ENCODE results near the gene ECHDC1. TPM values are rescaled to one million over a fixed set of nuclear protein-coding genes. Genes with fewer than 3 reads are reported as not detected.

Gene ECHDC1
- total RNA-seq, 1 experiment from 2014 or later: 102 TPM

DNA sequence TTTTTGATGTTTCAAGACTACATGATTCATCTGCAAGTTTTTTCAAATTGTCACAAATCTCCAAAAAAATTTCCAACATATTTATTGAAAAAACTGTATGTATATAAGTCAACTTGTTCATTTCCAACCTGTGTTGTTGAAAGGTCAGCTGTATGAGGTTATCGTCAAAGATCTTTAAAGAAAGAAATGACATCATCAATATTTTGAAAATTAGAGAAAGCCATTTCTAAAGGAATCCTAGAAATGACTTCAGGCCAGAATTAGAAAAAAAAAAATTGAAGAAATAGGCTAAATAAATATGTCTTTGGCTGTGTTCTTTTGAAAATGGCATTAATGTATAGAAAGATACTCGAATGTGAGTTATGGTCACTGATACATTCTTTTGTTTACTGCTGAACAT, 69.9 kb downstream of the ECHDC1 start:
- CTCF ChIA-PET: no interaction called here
- H3K4me1 ChIP-seq (ENCODE audit: insufficient read depth, low read length, poor library complexity, severe bottlenecking): peaks cover 9% of the 10 kb centered on the region
- TF ChIP-seq, protein P1, sequence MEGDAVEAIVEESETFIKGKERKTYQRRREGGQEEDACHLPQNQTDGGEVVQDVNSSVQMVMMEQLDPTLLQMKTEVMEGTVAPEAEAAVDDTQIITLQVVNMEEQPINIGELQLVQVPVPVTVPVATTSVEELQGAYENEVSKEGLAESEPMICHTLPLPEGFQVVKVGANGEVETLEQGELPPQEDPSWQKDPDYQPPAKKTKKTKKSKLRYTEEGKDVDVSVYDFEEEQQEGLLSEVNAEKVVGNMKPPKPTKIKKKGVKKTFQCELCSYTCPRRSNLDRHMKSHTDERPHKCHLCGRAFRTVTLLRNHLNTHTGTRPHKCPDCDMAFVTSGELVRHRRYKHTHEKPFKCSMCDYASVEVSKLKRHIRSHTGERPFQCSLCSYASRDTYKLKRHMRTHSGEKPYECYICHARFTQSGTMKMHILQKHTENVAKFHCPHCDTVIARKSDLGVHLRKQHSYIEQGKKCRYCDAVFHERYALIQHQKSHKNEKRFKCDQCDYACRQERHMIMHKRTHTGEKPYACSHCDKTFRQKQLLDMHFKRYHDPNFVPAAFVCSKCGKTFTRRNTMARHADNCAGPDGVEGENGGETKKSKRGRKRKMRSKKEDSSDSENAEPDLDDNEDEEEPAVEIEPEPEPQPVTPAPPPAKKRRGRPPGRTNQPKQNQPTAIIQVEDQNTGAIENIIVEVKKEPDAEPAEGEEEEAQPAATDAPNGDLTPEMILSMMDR (conservative IDR thresholded peaks at IDR 0.05; ENCODE audit: low read depth, low read length): no peak
- TF ChIP-seq EZH2 (IDR thresholded peaks at IDR 0.05; ENCODE audit: borderline replicate concordance, low read depth, low read length, poor library complexity, severe bottlenecking): no peak
- H3K36me3 ChIP-seq (ENCODE audit: insufficient read depth, low read length, poor library complexity, severe bottlenecking): no peaks in the 10 kb centered on the region
- POLR2A ChIA-PET (ENCODE audit: low non-redundant PET): no interaction called here
- no peaks in the 10 kb centered on the region for H3K27me3 ChIP-seq (replicated peaks; ENCODE audit: insufficient read depth, low read depth, low read length, poor library complexity)
- DNase-seq (ENCODE audit: low spot score): no peak
- no peak overlapping the region for H3K27ac ChIP-seq (ENCODE audit: low read depth, low read length, poor library complexity, severe bottlenecking)
- H3K4me3 ChIP-seq (ENCODE audit: low read depth, low read length, poor library complexity, severe bottlenecking): no peak overlapping the region
- intact Hi-C loops (cut with micrococcal nuclease; ENCODE audit: unreplicated experiment): no loop called here
- no TSS peak for BruUV-seq (replicated peaks)
- H3K9me3 ChIP-seq (ENCODE audit: low read depth, low read length, poor library complexity, severe bottlenecking): no peaks in the 10 kb centered on the region

DNA sequence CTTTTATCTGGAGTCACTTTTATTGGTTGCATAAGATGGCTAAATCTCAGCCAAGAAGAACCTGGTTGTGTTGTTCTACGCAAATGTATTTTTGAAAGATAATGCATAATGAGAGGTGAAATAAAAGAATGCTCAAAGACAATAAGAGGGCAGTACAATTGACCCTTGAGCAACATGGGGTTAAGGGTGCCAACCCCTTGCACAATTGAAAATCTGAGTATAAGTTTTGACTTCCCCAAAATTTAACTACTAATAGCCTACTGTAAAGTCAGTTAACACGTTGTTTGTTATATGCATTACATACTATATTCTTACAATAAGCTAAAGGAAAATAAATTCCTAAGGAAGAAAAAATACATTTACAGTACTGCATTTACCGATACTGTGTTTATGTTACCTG, 70.8 kb downstream of the ECHDC1 start:
- no peak for DNase-seq (ENCODE audit: low spot score)
- H3K4me3 ChIP-seq (ENCODE audit: low read depth, low read length, poor library complexity, severe bottlenecking): no peak overlapping the region
- H3K27me3 ChIP-seq (replicated peaks; ENCODE audit: insufficient read depth, low read depth, low read length, poor library complexity): no peaks in the 10 kb centered on the region
- BruUV-seq (replicated peaks): no TSS peak
- ChIA-PET POLR2A (ENCODE audit: low non-redundant PET) (no interaction called here), CTCF (no interaction called here)
- H3K36me3 ChIP-seq (ENCODE audit: insufficient read depth, low read length, poor library complexity, severe bottlenecking): no peaks in the 10 kb centered on the region
- intact Hi-C loops (cut with micrococcal nuclease; ENCODE audit: unreplicated experiment): no loop called here
- peaks cover 12% of the 10 kb centered on the region for H3K4me1 ChIP-seq (ENCODE audit: insufficient read depth, low read length, poor library complexity, severe bottlenecking)
- TF ChIP-seq EZH2 (IDR thresholded peaks at IDR 0.05; ENCODE audit: borderline replicate concordance, low read depth, low read length, poor library complexity, severe bottlenecking): no peak
- TF ChIP-seq, protein P1 (conservative IDR thresholded peaks at IDR 0.05; ENCODE audit: low read depth, low read length): no peak
- H3K9me3 ChIP-seq (ENCODE audit: low read depth, low read length, poor library complexity, severe bottlenecking): no peaks in the 10 kb centered on the region
- no peak overlapping the region for H3K27ac ChIP-seq (ENCODE audit: low read depth, low read length, poor library complexity, severe bottlenecking)

- intact Hi-C loops (cut with micrococcal nuclease; ENCODE audit: unreplicated experiment): no loop called here
- Histone ChIP-seq H3K4me1 (ENCODE audit: insufficient read depth, low read length, poor library complexity, severe bottlenecking) (peaks cover 12% of the 10 kb centered on the region), H3K27ac (ENCODE audit: low read depth, low read length, poor library complexity, severe bottlenecking) (peak overlapping the region; percentile 95), H3K36me3 (ENCODE audit: insufficient read depth, low read length, poor library complexity, severe bottlenecking) (no peaks in the 10 kb centered on the region), H3K4me3 (ENCODE audit: low read depth, low read length, poor library complexity, severe bottlenecking) (peak overlapping the region; percentile 98), H3K27me3 (replicated peaks; ENCODE audit: insufficient read depth, low read depth, low read length, poor library complexity) (no peaks in the 10 kb centered on the region), H3K9me3 (ENCODE audit: low read depth, low read length, poor library complexity, severe bottlenecking) (no peaks in the 10 kb centered on the region)
- CTCF ChIA-PET: no interaction called here
- no peak for TF ChIP-seq EZH2 (IDR thresholded peaks at IDR 0.05; ENCODE audit: borderline replicate concordance, low read depth, low read length, poor library complexity, severe bottlenecking)
- TF ChIP-seq, protein P1 (conservative IDR thresholded peaks at IDR 0.05; ENCODE audit: low read depth, low read length): no peak
- DNase-seq (ENCODE audit: low spot score): no peak
- POLR2A ChIA-PET (ENCODE audit: low non-redundant PET): no interaction called here
- TSS peak; percentile 41 for BruUV-seq (replicated peaks)
Measured at GRCh38 chr6:127267646-127268625, 75.5 kb downstream of the ECHDC1 start.
